GM21526 (cell line): Measurements from ENCODE around the gene INPP1.
"Not testable (repeated sequence)": the region's sequence is repeated elsewhere in the genome, so short reads cannot be mapped to it uniquely, and the experiment has no call there.

Source experiments
- ATAC-seq: cut with Tn5 transposase; IDR thresholded peaks from one replicate; pipeline ENCODE4 v1.9.1; 2021; ENCODE audit warnings: moderate library complexity; ENCODE audit not compliant: unreplicated experiment, low FRiP score

Gene INPP1

GRCh38 chr2:190343536-190344275, at the start of gene INPP1:
Gene INPP1, plus strand, starts transcription at chr2:190343589. Its CDS starts 16,514 bp downstream, at chr2:190360103.
- peak; percentile 58 for ATAC-seq

GRCh38 chr2:190297880-190298279, 45.5 kb upstream of the INPP1 start:
- ATAC-seq = not testable (repeated sequence)

- no peak for ATAC-seq
These were observed 42.4 kb upstream of the INPP1 start for GRCh38 chr2:190301032-190301431.

GRCh38 chr2:190302052-190302451, 41.3 kb upstream of the INPP1 start:
- ATAC-seq = no peak

- ATAC-seq = no peak
These were observed 39.7 kb upstream of the INPP1 start for GRCh38 chr2:190303647-190304046.

GRCh38 chr2:190304404-190304803, 39.0 kb upstream of the INPP1 start:
- no peak for ATAC-seq

- no peak for ATAC-seq
These were observed 35.4 kb upstream of the INPP1 start for GRCh38 chr2:190308031-190308430.

- ATAC-seq = no peak
These were observed 31.3 kb upstream of the INPP1 start for GRCh38 chr2:190311893-190312634.

GRCh38 chr2:190312635-190313025, 30.8 kb upstream of the INPP1 start:
- not testable (repeated sequence) for ATAC-seq

- ATAC-seq = no peak
These were observed 29.5 kb upstream of the INPP1 start for GRCh38 chr2:190313880-190314279.

- ATAC-seq = no peak
These were observed 28.1 kb upstream of the INPP1 start for GRCh38 chr2:190315273-190315672.

- ATAC-seq = no peak
These were observed 24.9 kb upstream of the INPP1 start for GRCh38 chr2:190318514-190318913.

GRCh38 chr2:190318931-190319554, 24.3 kb upstream of the INPP1 start:
- ATAC-seq = peak; percentile 25

- ATAC-seq = peak; percentile 90
These were observed 23.6 kb upstream of the INPP1 start, which contains the start of gene HIBCH for GRCh38 chr2:190319555-190320498. Gene HIBCH, minus strand, starts transcription at chr2:190319826. Its CDS starts 76 bp downstream, at chr2:190319750.

GRCh38 chr2:190320696-190321095, 22.7 kb upstream of the INPP1 start:
- no peak for ATAC-seq

GRCh38 chr2:190323406-190323805, 20.0 kb upstream of the INPP1 start:
- ATAC-seq = no peak

- no peak for ATAC-seq
These were observed 17.8 kb upstream of the INPP1 start for GRCh38 chr2:190325588-190325987.

GRCh38 chr2:190327867-190328572, 15.4 kb upstream of the INPP1 start:
- ATAC-seq = no peak

GRCh38 chr2:190328573-190329147, 14.7 kb upstream of the INPP1 start:
- ATAC-seq = no peak
